ENCODE data around the gene ZNF770. TPM values are rescaled to one million over a fixed set of nuclear protein-coding genes. Genes with fewer than 3 reads are reported as not detected.
"Not testable (repeated sequence)": the region's sequence is repeated elsewhere in the genome, so short reads cannot be mapped to it uniquely, and the experiment has no call there.

Gene ZNF770
- total and polyA plus RNA-seq, 2 experiments from 2014 or later, result 130 to 565 TPM

- peaks cover 42% of the 10 kb centered on the region for H3K36me3 Mint-ChIP-seq (ENCODE audit: low read depth)
- not testable (repeated sequence) for H3K4me3 Mint-ChIP-seq; H3K79me2 ChIP-seq (replicated peaks; ENCODE audit: insufficient read depth); H3F3A ChIP-seq (replicated peaks; ENCODE audit: low read depth); H4K20me1 ChIP-seq (replicated peaks; ENCODE audit: insufficient read depth); ATAC-seq; DNase-seq (ENCODE audit: low spot score); H3K27me3 ChIP-seq (ENCODE audit: insufficient read depth); H3K9me3 Mint-ChIP-seq; H3K4me3 ChIP-seq; H3K27ac Mint-ChIP-seq; H3K4me1 ChIP-seq (ENCODE audit: insufficient read depth); H3K27ac ChIP-seq (ENCODE audit: low read depth); H3K27me3 Mint-ChIP-seq (ENCODE audit: insufficient read depth, low read depth, poor library complexity); H2AFZ ChIP-seq; H3K9me2 ChIP-seq (ENCODE audit: insufficient read depth); H3K4me2 ChIP-seq; H3K4me1 Mint-ChIP-seq
- peaks cover 46% of the 10 kb centered on the region for H3K36me3 ChIP-seq (ENCODE audit: insufficient read depth)
Measured at GRCh38 chr15:34943264-34943663, 44.8 kb downstream of the ZNF770 start.

GRCh38 chr15:34942363-34942762 is 45.7 kb downstream of the ZNF770 start:
- Histone ChIP-seq H4K20me1 (replicated peaks; ENCODE audit: insufficient read depth) (no peaks in the 10 kb centered on the region; the same call in 1 of the 2 replicates), H3K36me3 (ENCODE audit: insufficient read depth) (peaks cover 43% of the 10 kb centered on the region), H2AFZ (no peak overlapping the region), H3K4me3 (no peak overlapping the region), H3K4me1 (ENCODE audit: insufficient read depth) (no peaks in the 10 kb centered on the region), H3K27ac (ENCODE audit: low read depth) (no peak overlapping the region), H3K4me2 (no peak overlapping the region), H3K9me2 (ENCODE audit: insufficient read depth) (no peaks in the 10 kb centered on the region), H3K79me2 (replicated peaks; ENCODE audit: insufficient read depth) (no peaks in the 10 kb centered on the region), H3K27me3 (ENCODE audit: insufficient read depth) (no peaks in the 10 kb centered on the region), H3F3A (replicated peaks; ENCODE audit: low read depth) (no peaks in the 10 kb centered on the region)
- no peak overlapping the region for H3K27ac Mint-ChIP-seq
- TF ChIP-seq ZNF331 (CRISPR knock-in tag; IDR thresholded peaks at IDR 0.05; ENCODE audit: low read depth), result no peak
- H3K9me3 Mint-ChIP-seq, result no peaks in the 10 kb centered on the region; the same call in 2 of the 3 replicates
- peaks cover 38% of the 10 kb centered on the region for H3K36me3 Mint-ChIP-seq (ENCODE audit: low read depth)
- H3K27me3 Mint-ChIP-seq (ENCODE audit: insufficient read depth, low read depth, poor library complexity), result no peaks in the 10 kb centered on the region
- ATAC-seq, result no peak
- H3K4me1 Mint-ChIP-seq, result no peaks in the 10 kb centered on the region
- DNase-seq (ENCODE audit: low spot score), result no peak
- no peak overlapping the region for H3K4me3 Mint-ChIP-seq

GRCh38 chr15:34941831-34942230 is 46.3 kb downstream of the ZNF770 start:
- no peaks in the 10 kb centered on the region for H3K9me2 ChIP-seq (ENCODE audit: insufficient read depth)
- H3K27ac ChIP-seq (ENCODE audit: low read depth), result no peak overlapping the region
- no peak overlapping the region for H3K4me2 ChIP-seq
- H3K79me2 ChIP-seq (replicated peaks; ENCODE audit: insufficient read depth), result no peaks in the 10 kb centered on the region
- no peaks in the 10 kb centered on the region; the same call in 1 of the 2 replicates for H4K20me1 ChIP-seq (replicated peaks; ENCODE audit: insufficient read depth)
- no peaks in the 10 kb centered on the region for H3K4me1 ChIP-seq (ENCODE audit: insufficient read depth)
- no peaks in the 10 kb centered on the region for H3F3A ChIP-seq (replicated peaks; ENCODE audit: low read depth)
- no peak overlapping the region for H3K4me3 ChIP-seq
- no peaks in the 10 kb centered on the region for H3K27me3 Mint-ChIP-seq (ENCODE audit: insufficient read depth, low read depth, poor library complexity)
- ATAC-seq (no peak), DNase-seq (ENCODE audit: low spot score) (no peak)
- H3K27ac Mint-ChIP-seq, result no peak overlapping the region
- no peak overlapping the region for H2AFZ ChIP-seq
- no peaks in the 10 kb centered on the region; the same call in 2 of the 3 replicates for H3K9me3 Mint-ChIP-seq
- H3K36me3 ChIP-seq (ENCODE audit: insufficient read depth), result peaks cover 43% of the 10 kb centered on the region
- no peaks in the 10 kb centered on the region for H3K27me3 ChIP-seq (ENCODE audit: insufficient read depth)
- peaks cover 38% of the 10 kb centered on the region for H3K36me3 Mint-ChIP-seq (ENCODE audit: low read depth)
- no peaks in the 10 kb centered on the region for H3K4me1 Mint-ChIP-seq
- H3K4me3 Mint-ChIP-seq, result no peak overlapping the region
- TF ChIP-seq ZNF114 (CRISPR knock-in tag; IDR thresholded peaks at IDR 0.05) (no peak), ZNF462 (CRISPR knock-in tag; IDR thresholded peaks at IDR 0.05) (no peak), CTCF (conservative IDR thresholded peaks at IDR 0.05; ENCODE audit: low read depth in 2 of 2) (no peak), JUNB (IDR thresholded peaks at IDR 0.05; ENCODE audit: unreplicated experiment) (no peak), ZNF331 (CRISPR knock-in tag; IDR thresholded peaks at IDR 0.05; ENCODE audit: low read depth) (no peak), EZH2 (IDR thresholded peaks at IDR 0.05; ENCODE audit: low read depth, unreplicated experiment) (no peak), EZH2phosphoT487 (IDR thresholded peaks at IDR 0.05; ENCODE audit: unreplicated experiment) (no peak), NANOG (IDR thresholded peaks at IDR 0.05; ENCODE audit: borderline replicate concordance) (no peak), STAT1 (IDR thresholded peaks at IDR 0.05; ENCODE audit: unreplicated experiment) (no peak)
